ENCODE results near the gene ADGRA3.

DNA sequence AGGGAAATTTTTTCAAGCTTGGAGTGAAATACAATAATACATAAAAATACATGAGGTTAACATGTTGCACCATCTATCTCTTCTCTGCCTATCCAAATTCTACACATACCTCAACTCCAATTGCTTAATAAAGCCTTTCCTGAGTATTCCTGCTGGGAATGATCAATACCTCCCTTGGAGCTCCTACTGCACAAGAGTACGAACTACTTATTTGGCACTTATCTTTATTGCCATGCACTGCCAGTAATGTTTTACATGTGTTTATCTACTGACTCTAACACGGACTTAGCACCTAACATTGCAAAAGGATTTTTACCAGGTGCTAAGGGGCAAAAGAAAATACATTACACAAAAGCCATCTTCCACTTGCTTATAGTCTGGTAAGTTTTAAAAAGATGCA, 80.2 kb downstream of the ADGRA3 start:
- TF ChIP-seq POLR2AphosphoS5 (IDR thresholded peaks at IDR 0.05; ENCODE audit: low read depth) (no peak), CTCF (conservative IDR thresholded peaks at IDR 0.05; ENCODE audit: low read depth in 2 of 2) (no peak), EZH2phosphoT487 (IDR thresholded peaks at IDR 0.05; ENCODE audit: unreplicated experiment) (no peak), EZH2 (IDR thresholded peaks at IDR 0.05; ENCODE audit: low read depth, unreplicated experiment) (no peak), ETS1 (IDR thresholded peaks at IDR 0.05) (no peak)
- TF ChIP-seq, protein P1, sequence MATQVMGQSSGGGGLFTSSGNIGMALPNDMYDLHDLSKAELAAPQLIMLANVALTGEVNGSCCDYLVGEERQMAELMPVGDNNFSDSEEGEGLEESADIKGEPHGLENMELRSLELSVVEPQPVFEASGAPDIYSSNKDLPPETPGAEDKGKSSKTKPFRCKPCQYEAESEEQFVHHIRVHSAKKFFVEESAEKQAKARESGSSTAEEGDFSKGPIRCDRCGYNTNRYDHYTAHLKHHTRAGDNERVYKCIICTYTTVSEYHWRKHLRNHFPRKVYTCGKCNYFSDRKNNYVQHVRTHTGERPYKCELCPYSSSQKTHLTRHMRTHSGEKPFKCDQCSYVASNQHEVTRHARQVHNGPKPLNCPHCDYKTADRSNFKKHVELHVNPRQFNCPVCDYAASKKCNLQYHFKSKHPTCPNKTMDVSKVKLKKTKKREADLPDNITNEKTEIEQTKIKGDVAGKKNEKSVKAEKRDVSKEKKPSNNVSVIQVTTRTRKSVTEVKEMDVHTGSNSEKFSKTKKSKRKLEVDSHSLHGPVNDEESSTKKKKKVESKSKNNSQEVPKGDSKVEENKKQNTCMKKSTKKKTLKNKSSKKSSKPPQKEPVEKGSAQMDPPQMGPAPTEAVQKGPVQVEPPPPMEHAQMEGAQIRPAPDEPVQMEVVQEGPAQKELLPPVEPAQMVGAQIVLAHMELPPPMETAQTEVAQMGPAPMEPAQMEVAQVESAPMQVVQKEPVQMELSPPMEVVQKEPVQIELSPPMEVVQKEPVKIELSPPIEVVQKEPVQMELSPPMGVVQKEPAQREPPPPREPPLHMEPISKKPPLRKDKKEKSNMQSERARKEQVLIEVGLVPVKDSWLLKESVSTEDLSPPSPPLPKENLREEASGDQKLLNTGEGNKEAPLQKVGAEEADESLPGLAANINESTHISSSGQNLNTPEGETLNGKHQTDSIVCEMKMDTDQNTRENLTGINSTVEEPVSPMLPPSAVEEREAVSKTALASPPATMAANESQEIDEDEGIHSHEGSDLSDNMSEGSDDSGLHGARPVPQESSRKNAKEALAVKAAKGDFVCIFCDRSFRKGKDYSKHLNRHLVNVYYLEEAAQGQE (IDR thresholded peaks at IDR 0.05; ENCODE audit: unreplicated experiment) = no peak

Measured in GM23338 (cell line).